Parathyroid adenoma (tissue), 2 donors: Measurements from ENCODE around the gene ARHGEF35.
"Not testable (repeated sequence)": the region's sequence is repeated elsewhere in the genome, so short reads cannot be mapped to it uniquely, and the experiment has no call there.

Experiments used
- H2AFZ ChIP-seq: fragments of 300-600 bp; sonication (generic); one replicate; pipeline ENCODE4 v1.7.0; 2017; ENCODE audit warnings: antibody characterized with exemption, mild to moderate bottlenecking
- H3K27ac ChIP-seq: fragments of 300-600 bp; sonication (generic); one replicate; pipeline ENCODE4 v1.7.0; 2017
- H3K27me3 ChIP-seq: fragments of 300-600 bp; sonication (generic); one replicate; pipeline ENCODE4 v1.7.0; 2017; ENCODE audit warnings: low read length; ENCODE audit not compliant: control insufficient read depth, insufficient read depth
- H3K36me3 ChIP-seq: fragments of 300-600 bp; sonication (generic); one replicate; pipeline ENCODE4 v1.7.0; 2017; ENCODE audit warnings: low read length; ENCODE audit not compliant: control insufficient read depth, insufficient read depth
- H3K4me1 ChIP-seq: fragments of 300-600 bp; sonication (generic); one replicate; pipeline ENCODE4 v1.7.0; 2017; ENCODE audit warnings: control low read depth
- H3K4me2 ChIP-seq: fragments of 300-600 bp; sonication (generic); one replicate; pipeline ENCODE4 v1.7.0; 2017; ENCODE audit warnings: low read length
- H3K4me3 ChIP-seq: fragments of 300-600 bp; sonication (generic); one replicate; pipeline ENCODE4 v1.7.0; 2017; ENCODE audit warnings: low read depth, low read length
- H3K79me2 ChIP-seq: fragments of 300-600 bp; sonication (generic); one replicate; pipeline ENCODE4 v1.7.0; 2017; ENCODE audit warnings: control low read depth
- H3K9ac ChIP-seq: fragments of 300-600 bp; sonication (generic); one replicate; pipeline ENCODE4 v1.7.0; 2017; ENCODE audit warnings: mild to moderate bottlenecking
- H3K9me3 ChIP-seq: fragments of 300-600 bp; sonication (generic); one replicate; pipeline ENCODE4 v1.7.0; 2017; ENCODE audit warnings: low read length; ENCODE audit not compliant: control insufficient read depth
- donor health status: primary hyperparathyroidism.

Gene ARHGEF35

GRCh38 chr7:144218581-144218980 lies 22.9 kb upstream of the ARHGEF35 start:
- not testable (repeated sequence) for H3K27ac ChIP-seq, H3K36me3 ChIP-seq

GRCh38 chr7:144217200-144217599 lies 21.6 kb upstream of the ARHGEF35 start:
- not testable (repeated sequence) for H3K4me1 ChIP-seq, H3K9me3 ChIP-seq, H3K36me3 ChIP-seq, H3K27ac ChIP-seq, H3K4me2 ChIP-seq, H2AFZ ChIP-seq, H3K27me3 ChIP-seq, H3K4me3 ChIP-seq, H3K9ac ChIP-seq, H3K79me2 ChIP-seq

More at GRCh38 chr7:144218581-144218980, 22.9 kb upstream of the ARHGEF35 start:
- not testable (repeated sequence) for H3K27me3 ChIP-seq, H2AFZ ChIP-seq, H3K79me2 ChIP-seq, H3K9ac ChIP-seq, H3K4me1 ChIP-seq, H3K9me3 ChIP-seq, H3K4me3 ChIP-seq, H3K4me2 ChIP-seq

- not testable (repeated sequence) for H3K36me3 ChIP-seq, H3K79me2 ChIP-seq, H2AFZ ChIP-seq, H3K4me3 ChIP-seq, H3K27ac ChIP-seq, H3K27me3 ChIP-seq, H3K9me3 ChIP-seq, H3K4me1 ChIP-seq, H3K9ac ChIP-seq, H3K4me2 ChIP-seq
Observed at GRCh38 chr7:144205306-144205705, 9.7 kb upstream of the ARHGEF35 start.

- not testable (repeated sequence) for H2AFZ ChIP-seq, H3K27me3 ChIP-seq, H3K36me3 ChIP-seq, H3K4me1 ChIP-seq, H3K9me3 ChIP-seq, H3K27ac ChIP-seq, H3K79me2 ChIP-seq, H3K4me2 ChIP-seq, H3K4me3 ChIP-seq, H3K9ac ChIP-seq
Observed at GRCh38 chr7:144203086-144203485, 7.5 kb upstream of the ARHGEF35 start.

- H3K27ac ChIP-seq, H3K27me3 ChIP-seq, H3K79me2 ChIP-seq, H2AFZ ChIP-seq, H3K9ac ChIP-seq, H3K4me1 ChIP-seq, H3K4me2 ChIP-seq, H3K9me3 ChIP-seq, H3K36me3 ChIP-seq, H3K4me3 ChIP-seq: not testable (repeated sequence)
Observed at GRCh38 chr7:144201978-144202377, 6.3 kb upstream of the ARHGEF35 start.

- not testable (repeated sequence) for H3K79me2 ChIP-seq, H3K4me3 ChIP-seq, H3K9me3 ChIP-seq, H3K4me2 ChIP-seq, H3K36me3 ChIP-seq, H3K27ac ChIP-seq, H2AFZ ChIP-seq, H3K4me1 ChIP-seq, H3K9ac ChIP-seq, H3K27me3 ChIP-seq
Observed at GRCh38 chr7:144198934-144199333, 3.3 kb upstream of the ARHGEF35 start.

GRCh38 chr7:144194453-144194852 lies 1.2 kb downstream of the ARHGEF35 start:
- H3K36me3 ChIP-seq: not testable (repeated sequence)

GRCh38 chr7:144193782-144194181 lies 1.9 kb downstream of the ARHGEF35 start:
- not testable (repeated sequence) for H3K79me2 ChIP-seq, H3K9ac ChIP-seq, H3K4me2 ChIP-seq, H3K4me1 ChIP-seq, H3K27ac ChIP-seq, H3K27me3 ChIP-seq, H3K4me3 ChIP-seq, H2AFZ ChIP-seq, H3K9me3 ChIP-seq, H3K36me3 ChIP-seq

More at GRCh38 chr7:144194453-144194852, 1.2 kb downstream of the ARHGEF35 start:
- not testable (repeated sequence) for H3K4me2 ChIP-seq, H2AFZ ChIP-seq, H3K4me1 ChIP-seq, H3K79me2 ChIP-seq, H3K27me3 ChIP-seq, H3K4me3 ChIP-seq, H3K27ac ChIP-seq, H3K9me3 ChIP-seq, H3K9ac ChIP-seq

- not testable (repeated sequence) for H3K9ac ChIP-seq, H3K79me2 ChIP-seq, H3K9me3 ChIP-seq, H2AFZ ChIP-seq, H3K4me2 ChIP-seq, H3K27ac ChIP-seq, H3K36me3 ChIP-seq, H3K4me3 ChIP-seq, H3K4me1 ChIP-seq, H3K27me3 ChIP-seq
Observed at GRCh38 chr7:144188578-144189171, 7.0 kb downstream of the ARHGEF35 start.

GRCh38 chr7:144187848-144188247 lies 7.8 kb downstream of the ARHGEF35 start:
- H3K27ac ChIP-seq, H3K79me2 ChIP-seq, H3K4me3 ChIP-seq, H3K4me2 ChIP-seq, H3K9me3 ChIP-seq, H3K9ac ChIP-seq, H3K4me1 ChIP-seq, H3K27me3 ChIP-seq, H3K36me3 ChIP-seq, H2AFZ ChIP-seq: not testable (repeated sequence)

- H3K4me3 ChIP-seq, H3K9me3 ChIP-seq, H2AFZ ChIP-seq, H3K9ac ChIP-seq, H3K79me2 ChIP-seq, H3K27me3 ChIP-seq, H3K27ac ChIP-seq, H3K36me3 ChIP-seq, H3K4me1 ChIP-seq, H3K4me2 ChIP-seq: not testable (repeated sequence)
Observed at GRCh38 chr7:144183166-144183565, 12.5 kb downstream of the ARHGEF35 start, which contains the start of gene CTAGE4. CTAGE4 (plus strand) TSS chr7:144183466; CDS start chr7:144183504, 38 bp downstream.
